Anterior cingulate cortex (tissue), 58 donors: ENCODE results near the gene ARID3A.

Experiments used
- DNase-seq, 58 donors: peaks; one replicate each; lab custom pipeline; 2025; lab: John Stamatoyannopoulos, UW

Gene ARID3A

DNA sequence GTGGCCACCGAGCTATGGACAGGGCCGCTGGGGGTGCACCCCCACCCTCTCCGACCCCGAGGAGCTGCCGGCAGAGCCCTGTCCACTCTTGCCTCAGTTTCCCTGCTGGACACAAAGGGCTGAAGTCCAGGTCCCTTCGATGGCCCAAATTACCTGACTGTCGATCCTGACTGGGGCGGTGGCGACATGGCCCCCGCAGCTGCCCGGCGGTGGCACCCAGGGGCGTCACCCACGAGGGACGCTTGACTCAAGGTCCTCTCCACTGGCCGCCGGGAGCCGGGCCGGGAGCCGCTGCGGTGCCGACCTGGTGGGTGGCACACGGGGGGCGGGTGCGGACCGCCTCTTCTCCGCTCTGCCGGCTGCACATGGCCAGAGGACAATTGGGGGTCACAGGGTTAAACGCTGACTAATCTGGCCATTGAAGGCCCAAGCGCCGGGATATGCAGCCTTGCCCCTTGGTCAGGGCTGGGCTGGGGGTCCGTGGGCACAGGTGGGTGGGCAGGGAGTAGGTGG is 16.4 kb downstream of the ARID3A start:
- no peak for DNase-seq

DNA sequence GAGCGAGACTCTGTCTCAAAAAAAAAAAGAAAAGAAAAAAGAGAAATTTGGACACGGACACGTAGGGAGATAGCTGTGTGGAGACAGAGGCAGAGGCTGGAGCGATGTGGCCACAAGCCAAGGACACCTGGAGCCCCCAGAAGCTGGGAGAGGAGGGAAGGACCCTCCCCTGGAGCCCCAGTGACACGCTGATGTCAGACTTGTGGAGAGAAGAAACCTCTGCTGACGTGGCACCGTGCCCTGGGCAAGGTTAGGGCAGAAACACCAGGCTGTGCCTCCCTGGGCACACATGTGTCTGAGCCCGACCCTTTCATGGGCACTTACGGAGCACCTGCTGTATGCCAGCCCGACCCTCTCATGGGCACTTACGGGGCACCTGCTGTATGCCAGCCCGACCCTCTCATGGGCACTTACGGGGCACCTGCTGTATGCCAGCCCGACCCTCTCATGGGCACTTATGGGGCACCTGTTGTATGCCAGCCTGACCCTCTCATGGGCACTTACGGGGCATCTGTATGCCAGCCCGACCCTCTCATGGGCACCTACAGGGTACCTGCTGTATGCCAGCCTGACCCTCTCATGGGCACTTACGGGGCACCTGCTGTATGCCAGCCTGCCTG is 17.8 kb downstream of the ARID3A start:
- DNase-seq: no peak

DNA sequence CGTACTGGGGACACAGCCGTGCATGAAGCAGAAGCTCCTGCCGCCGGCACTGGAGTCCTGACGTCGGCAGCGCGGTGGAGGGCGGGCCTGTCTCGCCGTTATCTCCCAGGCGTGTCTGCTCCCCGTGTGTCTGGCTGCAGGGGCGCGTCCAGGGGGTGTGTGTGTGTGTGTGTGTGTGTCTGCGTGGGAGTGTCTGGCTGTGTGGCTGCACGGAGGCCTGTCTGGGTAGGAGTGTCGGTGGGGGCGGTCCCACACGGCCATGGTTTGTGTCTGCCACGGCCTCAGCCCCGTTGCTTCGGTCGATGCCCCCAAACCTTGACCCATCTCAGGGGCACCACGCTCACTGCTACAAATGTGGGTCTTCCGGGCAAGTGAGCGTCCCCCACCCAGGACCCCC is 18.3 kb downstream of the ARID3A start:
- DNase-seq: peak in 3 of 58 donors; percentile 24 to 31 (median 30)

DNA sequence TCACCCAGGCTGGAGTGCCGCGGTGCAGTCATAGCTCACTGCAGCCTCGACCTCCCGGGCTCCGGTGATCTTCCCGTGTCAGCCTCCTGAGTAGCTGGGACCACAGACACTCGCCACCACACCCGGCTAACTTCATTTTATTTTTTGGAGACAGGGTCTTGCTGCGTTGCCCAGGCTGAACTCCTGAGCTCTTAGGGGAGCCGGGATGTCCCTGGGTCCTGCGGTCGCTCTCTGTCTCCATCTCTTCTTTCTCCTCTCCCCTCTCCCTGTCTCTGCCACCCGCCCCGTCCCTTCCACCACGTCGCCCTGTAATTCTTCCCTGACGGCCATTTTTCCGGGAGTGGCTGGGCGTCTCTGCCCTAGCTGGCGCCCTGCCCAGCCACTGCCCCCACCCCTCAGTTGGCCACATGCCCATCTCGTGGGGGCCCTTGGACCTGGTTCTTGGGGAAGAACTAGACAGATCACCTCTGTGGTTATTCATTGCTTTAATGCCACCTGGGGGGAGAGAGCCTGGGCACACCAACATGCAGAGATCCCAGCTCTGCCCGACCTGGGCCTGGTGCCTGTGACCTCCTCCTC is 18.9 kb downstream of the ARID3A start:
- DNase-seq: no peak

DNA sequence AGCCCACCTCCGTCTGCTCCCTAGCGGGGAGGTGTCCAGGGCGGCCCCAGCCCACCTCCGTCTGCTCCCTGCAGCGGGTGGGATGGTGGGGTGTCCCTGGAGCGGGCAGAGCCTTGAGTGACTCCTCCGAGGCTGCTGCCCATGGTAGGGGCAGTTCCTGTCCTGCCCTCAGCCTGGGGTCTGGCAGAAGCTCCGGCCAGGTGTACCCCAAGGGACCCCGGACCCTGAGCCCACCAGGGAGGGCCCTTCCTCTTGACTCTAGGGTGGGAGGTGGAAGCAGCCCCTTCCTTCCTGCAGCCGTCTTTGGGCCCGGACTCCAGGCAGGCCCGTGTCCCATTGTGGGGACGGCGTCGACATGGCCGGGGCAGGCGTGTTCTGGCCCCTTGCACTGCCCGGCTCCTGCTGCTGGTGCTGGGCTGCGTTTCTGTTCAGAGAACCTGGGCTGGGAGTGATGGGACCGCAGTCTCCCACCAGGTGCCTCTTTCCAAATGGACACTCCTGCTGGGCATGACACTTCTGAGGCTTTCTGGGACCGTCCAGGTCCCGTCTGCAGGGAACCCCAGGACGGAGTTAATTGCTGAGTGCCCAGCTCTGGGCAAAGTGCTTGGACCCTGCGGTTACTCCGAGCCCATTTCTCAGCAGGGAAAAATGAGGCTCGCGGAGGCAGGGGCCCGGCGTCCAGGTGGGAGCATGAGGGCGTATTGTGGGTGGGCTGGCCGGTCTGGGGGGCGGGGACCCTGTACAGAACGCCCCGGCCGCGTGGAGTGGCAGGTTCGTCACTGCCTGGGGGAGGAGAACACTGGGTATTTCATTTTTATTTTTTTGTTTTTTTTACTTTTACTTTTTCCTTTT is 19.8 kb downstream of the ARID3A start:
- DNase-seq: no peak

DNA sequence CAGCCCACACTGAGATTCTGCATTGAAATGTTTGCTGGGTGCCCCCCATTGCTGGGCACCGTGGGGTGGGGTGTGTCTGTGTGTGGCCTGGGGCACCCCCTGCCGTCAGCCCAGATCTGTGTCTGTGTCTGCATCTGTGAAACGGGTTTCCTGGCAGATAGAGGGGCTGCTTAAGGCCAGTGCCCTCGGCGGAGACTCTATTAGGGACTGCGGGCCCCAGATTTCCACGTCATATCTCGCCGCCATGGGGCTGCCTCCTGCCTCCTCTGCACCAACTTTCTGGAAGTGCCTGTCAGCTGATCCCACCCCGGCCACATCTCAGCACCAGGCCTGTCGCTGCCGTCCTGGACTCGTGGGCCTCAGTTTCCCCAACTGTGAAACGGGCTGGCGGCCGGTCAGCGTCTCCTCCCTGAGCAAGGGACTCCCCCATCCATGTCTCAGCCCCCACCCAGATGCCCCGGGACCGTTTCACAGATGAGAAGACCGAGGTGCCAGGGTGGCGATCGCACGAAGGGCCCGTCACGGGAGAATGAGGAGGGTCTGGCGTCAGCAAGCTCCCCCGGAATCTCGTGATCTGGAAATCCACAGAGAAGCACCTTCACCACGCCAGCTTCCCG is 21.4 kb downstream of the ARID3A start:
- DNase-seq: no peak

DNA sequence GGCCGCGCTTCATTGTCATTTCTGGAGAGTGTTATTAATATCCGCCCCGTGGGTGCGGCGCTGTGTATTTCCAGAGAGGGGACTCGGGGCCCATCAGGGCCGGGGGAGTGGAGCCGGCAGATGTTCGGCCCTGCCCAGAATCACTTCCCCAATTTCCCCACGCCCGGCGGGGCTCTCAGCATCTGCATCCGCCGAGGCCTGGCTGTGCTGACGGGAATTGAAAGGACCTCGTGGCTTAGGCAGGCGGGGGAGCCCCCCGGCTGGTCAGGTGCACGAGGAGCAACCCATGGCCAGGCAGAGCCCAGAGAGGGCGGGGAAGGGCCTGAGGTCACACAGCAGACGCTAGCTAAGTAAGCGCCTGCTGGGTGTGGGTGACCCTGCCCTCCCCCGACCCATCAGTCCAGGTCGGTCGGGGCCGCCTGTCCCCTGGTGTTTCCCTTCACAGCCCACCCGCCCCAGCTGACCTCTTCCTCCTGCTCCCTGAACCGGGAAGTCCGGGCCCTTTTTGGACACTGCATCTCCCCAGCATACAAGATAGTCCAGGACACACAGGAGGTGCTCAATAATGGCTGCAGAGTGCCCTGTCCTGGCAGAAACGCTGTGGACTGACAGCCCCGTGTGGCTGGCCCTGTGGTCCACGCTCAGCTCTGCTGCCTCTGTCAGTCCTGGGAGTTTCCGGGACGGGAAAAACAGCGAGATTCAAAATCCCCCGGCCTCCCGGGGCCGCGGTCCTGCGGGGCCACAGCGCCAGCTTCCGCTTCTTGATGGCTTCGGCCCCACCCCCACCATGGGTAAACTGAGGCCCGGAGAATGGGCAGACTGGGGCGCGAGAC is 22.1 kb downstream of the ARID3A start:
- DNase-seq: peak in 28 of 58 donors; percentile 4 to 64 (median 28)

DNA sequence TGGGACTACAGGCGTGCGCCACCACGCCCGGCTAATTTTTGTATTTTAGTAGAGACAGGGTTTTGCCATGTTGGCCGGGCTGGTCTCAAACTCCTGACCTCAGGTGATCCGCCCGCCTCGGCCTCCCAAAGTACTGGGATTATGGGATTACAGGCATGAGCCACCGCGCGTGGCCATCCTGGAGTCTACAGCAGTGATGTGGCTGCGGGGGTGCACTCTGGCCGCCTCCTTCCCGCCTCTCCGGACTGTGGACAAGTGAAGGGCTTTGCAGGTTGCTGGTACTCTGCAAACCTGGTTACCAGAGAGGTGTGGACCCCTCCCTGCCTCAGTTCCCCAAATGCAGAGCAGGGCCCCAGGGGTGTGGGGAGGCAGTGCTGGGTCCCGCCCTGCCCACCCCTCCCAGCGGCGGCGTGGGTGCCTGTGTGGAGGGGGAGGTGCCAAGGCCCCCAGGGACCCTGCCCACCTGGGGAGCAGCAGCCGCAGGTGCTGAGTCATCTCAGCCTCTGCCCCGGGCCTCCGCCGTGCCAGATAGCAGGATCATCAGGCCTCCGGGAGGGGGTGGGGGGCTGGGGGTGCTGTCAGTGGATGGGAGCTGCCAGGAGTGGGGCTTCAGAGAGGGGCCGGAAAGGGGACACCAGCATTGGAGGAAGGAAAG is 23.1 kb downstream of the ARID3A start:
- DNase-seq: no peak

DNA sequence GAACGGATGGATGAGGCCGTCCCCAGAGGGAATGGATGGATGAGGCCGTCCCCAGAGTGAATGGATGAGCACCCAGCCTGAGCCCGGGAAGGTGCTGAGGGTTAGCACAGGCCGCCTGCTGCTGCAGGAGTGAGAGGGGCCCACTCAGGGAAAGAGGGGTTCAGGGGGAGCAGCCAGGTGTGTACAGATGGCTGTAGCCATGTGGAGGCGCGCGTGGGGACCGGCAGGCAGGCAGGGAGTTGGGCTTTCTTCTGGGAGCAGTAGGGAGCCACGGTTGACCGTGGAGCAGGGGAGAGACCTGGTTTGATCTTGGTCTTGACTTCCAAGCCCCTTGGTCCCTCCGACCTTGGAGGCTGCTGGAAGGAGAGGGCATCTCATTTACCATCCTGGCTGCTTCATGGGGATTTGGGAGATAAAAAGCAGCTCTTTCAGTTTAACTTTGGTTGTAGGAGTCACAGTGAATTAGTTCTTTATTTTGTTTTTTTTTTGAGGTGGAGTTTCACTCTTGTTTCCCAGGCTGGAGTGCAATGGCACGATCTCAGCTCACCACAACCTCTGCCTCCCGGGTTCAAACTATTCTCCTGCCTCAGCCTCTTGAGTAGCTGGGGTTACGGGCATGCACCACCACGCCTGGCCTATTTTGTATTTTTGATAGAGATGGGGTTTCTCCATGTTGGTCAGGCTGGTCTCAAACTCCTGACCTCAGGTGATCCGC is 24.7 kb downstream of the ARID3A start:
- DNase-seq: no peak

DNA sequence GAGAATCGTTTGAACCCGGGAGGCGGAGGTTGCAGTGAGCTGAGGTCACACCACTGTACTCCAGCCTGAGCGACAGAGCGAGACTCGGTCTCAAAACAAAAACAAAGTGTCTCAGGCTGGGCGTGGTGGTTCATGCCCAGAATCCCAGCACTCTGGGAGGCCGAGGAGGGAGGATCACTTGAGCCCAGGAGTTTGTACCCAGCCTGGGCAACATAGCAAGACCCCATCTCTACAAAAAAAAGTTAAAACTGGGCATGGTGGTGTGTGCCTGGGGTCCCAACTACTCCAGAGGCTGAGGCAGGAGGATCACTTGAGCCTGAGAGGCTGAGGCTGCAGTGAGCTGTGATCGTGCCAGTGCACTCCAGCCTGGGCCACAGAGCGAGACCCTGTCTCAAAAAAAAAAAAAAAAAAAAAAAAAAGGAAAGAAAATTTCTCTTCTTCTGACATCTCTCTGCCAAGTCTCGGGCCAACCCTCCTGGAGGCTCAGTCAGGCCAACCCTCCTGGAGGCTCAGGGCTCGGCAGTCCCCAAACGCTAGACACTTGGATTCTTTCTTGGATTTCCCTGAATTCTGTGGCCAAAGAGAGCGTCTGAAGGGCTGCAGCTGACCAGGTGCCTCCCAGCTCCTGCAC is 26.3 kb downstream of the ARID3A start:
- no peak for DNase-seq

DNA sequence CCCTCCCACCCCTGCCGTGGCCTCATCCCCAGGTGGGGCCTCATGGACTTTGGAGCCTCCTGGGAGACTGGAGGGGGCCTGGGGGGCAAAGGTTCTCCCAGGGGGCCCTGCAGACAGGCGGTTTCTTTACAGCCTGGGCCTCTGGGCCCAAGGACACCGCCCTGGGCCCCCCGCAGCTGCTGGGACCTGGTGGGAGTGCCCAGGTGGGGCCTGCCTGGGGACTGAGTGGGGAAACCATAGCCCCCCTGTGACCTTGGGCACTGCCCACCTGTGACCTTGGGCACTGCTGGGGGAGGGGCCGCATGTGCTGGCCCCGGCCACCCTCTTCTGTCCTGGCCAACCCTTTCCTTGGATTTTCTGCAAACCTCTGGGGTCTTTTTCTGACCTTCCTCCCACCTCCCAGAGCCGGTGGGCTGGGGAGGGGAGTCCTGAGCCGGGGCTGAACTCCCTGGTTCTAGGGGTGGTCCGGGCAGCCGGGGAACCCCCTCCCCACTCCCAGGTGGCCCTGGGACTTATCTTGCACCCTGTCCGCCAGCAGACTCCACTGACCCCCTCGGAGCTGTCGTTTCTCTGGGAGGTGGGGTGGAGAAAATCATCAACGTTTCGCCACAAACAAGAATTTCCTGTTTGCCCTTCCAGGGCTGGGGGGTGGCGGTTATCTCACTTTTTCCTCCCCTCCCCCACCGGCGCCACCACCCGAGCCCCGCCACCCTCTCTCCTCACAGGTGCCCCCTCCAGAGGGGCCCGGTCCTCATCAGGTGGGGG is 27.0 kb downstream of the ARID3A start:
- DNase-seq: no peak

DNA sequence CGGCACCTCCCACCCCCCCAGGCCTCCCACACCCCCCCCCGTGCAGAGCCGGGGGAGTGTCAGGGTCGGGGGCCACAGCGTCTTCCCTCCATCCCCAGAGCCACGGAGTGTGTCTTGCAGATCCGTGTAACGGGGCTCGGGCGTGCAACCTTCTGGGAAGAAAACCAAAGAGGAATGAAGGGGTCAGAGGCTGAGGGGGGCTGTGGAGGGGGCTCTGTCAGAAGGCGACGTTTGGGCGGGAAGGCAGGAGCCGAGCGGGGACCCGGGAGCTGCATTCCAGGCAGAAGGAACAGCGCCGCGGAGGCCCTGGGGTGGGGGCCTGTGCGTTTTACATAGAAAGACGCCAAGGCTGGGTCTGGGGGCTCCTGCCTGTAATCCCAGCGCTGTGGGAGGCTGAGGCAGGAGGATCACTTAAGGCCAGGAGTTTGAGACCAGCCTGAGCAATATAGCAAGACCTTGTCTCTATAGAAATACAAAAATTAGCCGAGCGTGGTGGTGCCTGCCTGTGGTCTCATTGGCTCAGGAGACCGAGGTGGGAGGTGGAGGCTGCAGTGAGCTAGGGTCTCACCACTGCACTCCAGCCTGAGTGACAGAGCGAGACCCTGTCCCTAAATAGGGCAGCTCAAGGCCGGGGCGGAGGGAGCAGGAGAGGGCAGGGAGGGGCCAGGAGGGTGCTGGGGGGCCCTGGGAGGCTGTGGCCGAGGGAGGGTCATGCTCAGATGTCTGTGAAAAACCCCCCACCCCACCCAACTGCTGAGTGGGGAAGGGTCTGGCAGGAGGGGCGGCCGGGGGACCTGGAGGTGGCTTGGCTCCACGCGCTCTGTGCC is 27.8 kb downstream of the ARID3A start:
- DNase-seq: no peak

DNA sequence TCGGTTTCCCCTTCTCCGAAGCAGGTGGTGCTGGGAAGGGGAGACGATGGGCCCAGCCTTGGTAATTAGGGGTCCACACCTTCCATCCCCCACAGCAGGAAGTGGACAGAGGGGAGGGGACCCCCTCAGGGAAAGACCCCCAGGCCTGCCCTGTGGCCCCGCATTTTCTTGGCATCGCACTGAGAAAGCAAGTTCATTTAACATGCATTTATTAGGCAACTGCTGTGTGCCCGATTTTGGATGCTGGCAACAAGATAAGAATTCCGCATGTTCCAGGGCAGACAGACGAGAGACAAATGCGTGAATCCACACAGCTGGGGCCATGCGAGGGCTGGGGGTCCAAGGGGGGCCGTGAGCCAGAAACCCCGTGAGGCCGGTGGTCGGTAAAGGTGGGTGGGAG is 28.4 kb downstream of the ARID3A start:
- DNase-seq: no peak

DNA sequence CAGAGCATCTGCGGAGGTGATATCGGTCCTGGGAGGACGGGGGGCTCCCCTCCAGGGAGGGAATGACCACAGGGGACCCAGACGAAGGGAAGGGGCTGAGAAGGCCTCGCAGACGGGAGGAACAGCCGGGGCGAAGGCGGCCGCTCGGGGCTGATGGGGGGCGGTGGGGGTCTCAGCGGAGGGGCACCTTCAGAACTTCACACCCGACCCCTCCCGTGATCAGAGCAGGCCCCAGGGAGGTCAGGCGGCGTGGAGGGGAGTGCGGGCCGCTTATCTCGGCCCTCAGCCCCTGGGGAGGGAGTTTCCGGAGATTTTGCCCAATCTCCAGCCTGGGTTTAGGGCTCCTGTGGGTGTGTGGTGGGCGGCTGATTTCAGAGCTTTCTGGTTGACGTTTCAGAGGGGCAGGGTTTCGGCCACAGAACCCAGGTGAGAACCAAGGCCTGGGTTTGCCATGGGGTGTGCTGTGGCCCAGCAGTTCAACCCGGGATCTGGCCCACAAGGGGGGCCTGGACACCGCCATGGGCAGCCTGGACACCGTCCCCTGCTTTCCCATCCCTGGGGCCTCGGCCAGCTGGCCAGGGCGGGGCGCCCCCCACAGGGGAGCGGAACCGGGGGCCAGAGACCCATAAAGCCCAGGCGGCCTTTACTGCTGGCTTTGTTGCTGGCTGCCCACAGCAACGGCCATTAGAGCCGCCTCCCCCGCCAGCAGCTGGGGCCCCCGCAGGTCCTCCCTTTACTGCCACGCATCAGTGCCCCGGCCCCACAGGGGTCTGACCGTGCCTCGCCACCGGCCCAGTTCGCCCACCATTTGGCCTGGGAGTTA is 29.0 kb downstream of the ARID3A start:
- DNase-seq: no peak

DNA sequence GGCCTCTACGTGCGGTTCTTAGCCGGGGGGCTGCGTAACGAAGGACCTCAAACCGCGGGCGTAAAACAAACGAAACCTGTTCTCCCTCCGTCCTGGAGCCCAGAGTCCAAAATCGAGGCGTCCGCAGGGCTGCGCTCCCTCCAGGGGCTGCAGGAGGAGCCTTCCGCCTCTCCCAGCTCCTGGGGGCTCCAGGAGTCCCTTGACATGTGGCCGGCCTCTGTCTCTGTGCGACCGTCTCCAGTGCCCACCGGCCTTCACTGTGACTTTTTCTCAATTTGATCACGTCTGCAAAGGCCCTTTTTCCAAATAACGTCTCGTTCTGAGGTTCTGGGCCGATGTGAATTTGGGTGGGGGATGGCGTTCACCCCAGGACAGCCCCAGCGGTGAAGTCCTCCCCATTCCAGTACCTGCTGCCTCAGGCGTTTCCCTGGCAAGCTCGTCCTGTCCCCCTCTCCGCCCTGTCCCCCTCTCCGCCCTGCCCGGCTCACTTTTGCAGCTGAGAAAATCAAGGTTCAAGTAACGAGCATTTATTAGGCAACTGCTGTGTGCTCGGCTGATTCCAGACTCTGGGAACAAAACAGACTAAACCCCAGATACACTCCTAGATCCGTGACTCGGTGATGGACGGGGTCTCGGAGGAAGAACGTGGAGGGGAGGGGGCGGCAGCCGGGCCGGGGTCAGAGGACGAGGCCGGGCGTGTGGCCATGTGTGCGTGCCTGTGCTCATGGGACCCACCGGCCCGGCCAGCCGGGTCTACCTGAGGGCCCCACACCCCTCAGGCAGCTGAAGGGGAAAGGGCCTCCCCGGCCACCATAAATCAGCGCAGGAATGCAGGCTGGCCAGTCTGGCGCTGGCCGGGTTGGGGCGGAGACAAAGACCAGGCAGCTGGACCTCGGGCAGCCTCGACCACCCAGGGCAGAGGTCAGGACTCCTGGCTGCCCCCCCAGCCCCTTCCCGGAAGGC is 30.2 kb downstream of the ARID3A start:
- DNase-seq: no peak
